ENCODE results near the gene CCDC9B.

The CCDC9B gene

DNA sequence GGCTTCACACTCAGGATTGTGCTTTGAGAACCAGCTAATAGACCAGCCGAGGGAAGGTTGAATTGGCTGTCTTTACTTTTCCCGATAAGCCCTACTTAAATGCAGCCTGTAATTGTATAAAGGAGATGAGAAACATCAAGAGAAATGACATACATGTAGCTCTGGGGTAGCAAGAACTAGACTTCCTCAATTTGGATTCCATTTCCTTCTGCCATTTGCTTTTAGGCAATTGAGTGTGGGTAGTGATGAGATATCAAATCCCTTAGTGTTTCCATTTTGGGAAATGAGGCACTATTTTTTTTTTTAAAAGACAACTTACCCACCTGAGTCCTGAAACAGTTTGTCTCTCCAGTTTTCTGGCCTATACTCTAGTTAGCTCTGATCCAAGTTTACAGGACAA is 15.0 kb downstream of the CCDC9B start:
- DNase-seq (ENCODE audit: low spot score): no peak
- TF ChIP-seq, protein P1, sequence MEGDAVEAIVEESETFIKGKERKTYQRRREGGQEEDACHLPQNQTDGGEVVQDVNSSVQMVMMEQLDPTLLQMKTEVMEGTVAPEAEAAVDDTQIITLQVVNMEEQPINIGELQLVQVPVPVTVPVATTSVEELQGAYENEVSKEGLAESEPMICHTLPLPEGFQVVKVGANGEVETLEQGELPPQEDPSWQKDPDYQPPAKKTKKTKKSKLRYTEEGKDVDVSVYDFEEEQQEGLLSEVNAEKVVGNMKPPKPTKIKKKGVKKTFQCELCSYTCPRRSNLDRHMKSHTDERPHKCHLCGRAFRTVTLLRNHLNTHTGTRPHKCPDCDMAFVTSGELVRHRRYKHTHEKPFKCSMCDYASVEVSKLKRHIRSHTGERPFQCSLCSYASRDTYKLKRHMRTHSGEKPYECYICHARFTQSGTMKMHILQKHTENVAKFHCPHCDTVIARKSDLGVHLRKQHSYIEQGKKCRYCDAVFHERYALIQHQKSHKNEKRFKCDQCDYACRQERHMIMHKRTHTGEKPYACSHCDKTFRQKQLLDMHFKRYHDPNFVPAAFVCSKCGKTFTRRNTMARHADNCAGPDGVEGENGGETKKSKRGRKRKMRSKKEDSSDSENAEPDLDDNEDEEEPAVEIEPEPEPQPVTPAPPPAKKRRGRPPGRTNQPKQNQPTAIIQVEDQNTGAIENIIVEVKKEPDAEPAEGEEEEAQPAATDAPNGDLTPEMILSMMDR (IDR thresholded peaks at IDR 0.05; ENCODE audit: borderline replicate concordance, control extremely low read depth, extremely low read depth, insufficient read depth, missing control alignments): no peak
- in situ Hi-C loops (cut with MboI; ENCODE audit: low sequenced_read_pairs, unreplicated experiment): no loop called here

DNA sequence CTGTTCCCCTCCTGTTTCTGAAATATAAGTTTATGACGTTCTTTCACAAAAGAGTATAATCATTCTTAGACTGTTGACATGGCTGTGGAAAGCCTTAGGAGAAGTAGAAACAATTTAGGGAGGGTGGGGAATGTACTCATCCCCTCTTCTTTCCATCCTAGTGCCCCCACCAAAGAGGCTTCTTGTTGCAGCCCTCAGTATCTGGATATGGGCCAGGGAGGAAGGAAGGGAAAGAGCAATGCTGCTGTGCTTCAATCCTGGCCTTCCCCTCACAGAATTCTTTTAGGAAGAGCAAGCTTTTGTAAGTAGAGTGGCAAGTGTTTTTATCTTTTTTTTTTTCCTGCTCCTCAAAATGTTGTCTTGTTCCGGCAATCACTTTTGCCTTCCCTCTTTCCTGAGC is 15.6 kb downstream of the CCDC9B start:
- TF ChIP-seq, protein P1 (IDR thresholded peaks at IDR 0.05; ENCODE audit: borderline replicate concordance, control extremely low read depth, extremely low read depth, insufficient read depth, missing control alignments): no peak
- in situ Hi-C loops (cut with MboI; ENCODE audit: low sequenced_read_pairs, unreplicated experiment): no loop called here
- DNase-seq (ENCODE audit: low spot score): no peak

DNA sequence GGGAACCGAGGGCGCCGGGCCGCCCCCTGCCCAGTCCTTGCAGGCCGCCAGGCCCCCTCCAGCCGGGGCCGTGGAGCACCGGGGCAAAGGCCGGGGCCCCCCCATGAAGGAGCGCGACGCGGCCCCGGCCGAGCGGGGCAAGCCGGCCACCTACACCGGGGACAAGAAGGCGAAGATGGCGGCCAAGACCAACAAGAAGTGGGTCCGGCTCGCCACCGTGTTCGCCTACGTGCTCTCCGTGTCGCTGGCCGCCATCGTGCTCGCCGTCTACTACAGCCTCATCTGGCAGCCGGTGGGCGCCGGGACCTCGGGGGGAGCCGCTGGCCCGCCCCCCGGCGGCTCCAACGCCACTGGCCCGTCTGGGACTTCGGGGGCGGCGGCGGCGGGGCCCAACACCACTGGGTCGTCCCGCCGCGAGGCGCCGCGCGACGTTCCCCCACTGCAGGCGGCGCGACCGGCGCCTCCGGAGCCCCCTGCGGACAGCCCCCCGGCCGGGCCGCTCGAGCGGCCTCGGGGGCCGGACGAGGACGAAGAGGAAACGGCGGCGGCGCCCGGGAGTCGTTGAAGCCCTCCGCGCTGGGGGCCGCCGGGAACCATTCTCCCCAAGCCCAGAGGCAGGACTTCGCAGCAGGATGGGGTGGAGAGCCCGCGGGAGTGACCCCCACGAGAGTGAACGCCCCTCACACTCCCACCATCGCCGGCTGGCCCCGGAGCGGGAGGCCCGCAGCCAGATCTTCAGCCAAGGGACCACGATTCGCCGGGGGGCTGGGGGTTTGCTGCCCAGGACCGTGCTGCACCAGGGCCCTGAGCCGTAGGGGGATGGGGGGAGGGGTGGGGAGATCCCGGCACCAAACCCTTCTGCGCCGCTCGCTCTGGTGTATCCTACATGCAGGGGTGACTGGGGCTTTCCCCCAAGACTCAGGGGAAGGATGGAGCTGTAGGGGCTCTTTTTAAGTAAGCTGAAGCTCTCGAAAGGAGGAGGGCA is 16.5 kb downstream of the CCDC9B start:
- TF ChIP-seq, protein P1 (IDR thresholded peaks at IDR 0.05; ENCODE audit: borderline replicate concordance, control extremely low read depth, extremely low read depth, insufficient read depth, missing control alignments): no peak
- in situ Hi-C loops (cut with MboI; ENCODE audit: low sequenced_read_pairs, unreplicated experiment): no loop called here
- DNase-seq (ENCODE audit: low spot score): peak; percentile 59

DNA sequence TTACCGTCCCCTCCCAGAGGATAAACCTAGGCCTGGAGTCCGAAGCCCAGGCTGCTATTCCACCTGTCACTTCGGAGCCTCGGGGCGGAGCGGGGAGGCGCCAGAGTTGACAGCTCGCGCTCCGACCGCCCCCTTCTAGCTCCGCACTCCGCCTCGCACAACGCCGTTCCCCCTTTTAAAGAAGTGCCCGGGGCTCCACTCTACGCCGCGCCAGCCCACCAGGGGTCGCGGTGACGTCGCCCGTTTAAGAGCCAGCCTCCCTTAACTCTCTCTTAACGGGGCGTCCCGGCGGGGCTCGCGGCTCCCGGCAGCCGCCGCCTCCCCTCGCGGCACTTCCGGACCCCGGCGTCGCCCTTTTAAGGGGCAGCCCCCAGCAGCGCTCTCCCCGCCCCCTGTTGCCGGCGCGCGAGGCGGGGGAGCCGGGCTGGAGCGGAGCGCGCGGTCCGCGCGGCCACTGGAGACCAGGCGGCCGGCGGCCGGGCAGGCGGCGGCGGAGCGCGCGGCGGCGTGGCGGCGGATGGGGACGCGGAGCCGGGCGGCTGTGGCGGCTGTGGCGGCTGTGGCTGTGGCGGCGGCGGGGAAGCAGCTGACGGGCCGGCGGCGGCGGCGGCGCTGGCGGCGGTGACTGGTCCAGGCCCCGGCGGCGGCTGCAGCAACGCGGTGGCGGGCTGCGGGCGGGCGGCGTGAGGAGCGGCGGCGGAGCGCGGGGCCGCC is 17.3 kb downstream of the CCDC9B start, which contains the start of gene INAFM2:
TSS of gene INAFM2 (plus strand) at position 454 of the 714 bp plus-strand sequence. CDS start 364 bp downstream, outside the sequence.
- TF ChIP-seq, protein P1 (IDR thresholded peaks at IDR 0.05; ENCODE audit: borderline replicate concordance, control extremely low read depth, extremely low read depth, insufficient read depth, missing control alignments): peak; percentile 40
- in situ Hi-C loops (cut with MboI; ENCODE audit: low sequenced_read_pairs, unreplicated experiment): no loop called here
- peak; percentile 98 for DNase-seq (ENCODE audit: low spot score)

DNA sequence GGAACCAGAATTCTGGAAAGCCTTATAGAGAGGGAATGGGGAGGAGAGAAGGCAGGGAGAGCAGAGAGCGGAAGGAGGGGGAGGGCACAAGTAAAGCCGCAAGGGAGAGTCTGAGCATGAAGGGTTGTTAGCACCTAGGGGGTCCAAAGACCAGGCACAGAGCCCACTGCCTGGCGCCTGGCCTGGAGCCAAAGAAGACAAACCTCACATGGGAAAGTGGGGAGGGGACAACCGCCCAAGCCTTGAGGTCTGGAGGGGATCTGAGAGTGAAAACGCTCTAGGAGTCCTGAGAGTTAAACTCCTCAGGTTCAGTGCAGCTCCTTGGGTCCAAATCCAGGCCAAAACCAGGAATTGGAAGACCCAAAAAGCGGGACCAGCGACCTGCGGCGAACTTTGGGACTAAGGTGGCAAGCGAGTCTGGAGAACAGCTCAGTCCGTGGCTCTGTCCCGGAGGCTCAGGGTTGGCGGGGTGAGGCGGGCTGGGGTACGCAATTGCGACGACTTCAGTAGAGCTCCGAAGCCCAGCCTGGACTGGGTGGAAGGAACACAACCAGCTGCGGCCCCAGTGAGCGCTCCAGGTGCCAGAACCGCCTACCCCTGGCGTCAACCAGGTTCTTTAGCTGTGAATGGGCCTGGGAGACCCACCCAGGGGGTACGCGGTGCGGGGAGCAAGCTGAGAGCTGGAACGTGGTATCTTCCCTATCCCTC is 18.1 kb downstream of the CCDC9B start:
- TF ChIP-seq, protein P1 (IDR thresholded peaks at IDR 0.05; ENCODE audit: borderline replicate concordance, control extremely low read depth, extremely low read depth, insufficient read depth, missing control alignments): no peak
- no peak for DNase-seq (ENCODE audit: low spot score)
- in situ Hi-C loops (cut with MboI; ENCODE audit: low sequenced_read_pairs, unreplicated experiment): no loop called here

DNA sequence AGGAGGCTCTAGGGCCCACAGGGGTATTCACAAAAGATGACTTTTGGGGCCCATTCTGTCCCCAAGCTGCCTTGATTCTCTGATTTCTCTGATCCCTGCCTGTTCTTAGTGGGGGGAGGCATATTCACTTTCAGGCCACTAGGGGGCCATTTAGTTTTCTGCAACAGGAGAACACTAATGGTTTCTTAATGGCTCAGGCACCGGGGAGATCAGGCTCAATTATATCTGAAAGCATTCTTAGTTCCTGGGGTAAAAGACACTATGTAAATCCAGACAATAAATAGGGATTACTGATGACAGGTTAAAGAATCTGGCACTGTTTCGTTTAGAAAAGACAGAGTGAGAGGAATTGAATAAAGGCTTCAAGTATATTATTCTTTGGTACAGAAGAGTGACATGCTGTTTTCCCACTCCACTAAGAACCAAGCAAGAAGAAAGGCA is 19.8 kb downstream of the CCDC9B start:
- peak; percentile 76 for DNase-seq (ENCODE audit: low spot score)
- TF ChIP-seq, protein P1 (IDR thresholded peaks at IDR 0.05; ENCODE audit: borderline replicate concordance, control extremely low read depth, extremely low read depth, insufficient read depth, missing control alignments): peak; percentile 82
- in situ Hi-C loops (cut with MboI; ENCODE audit: low sequenced_read_pairs, unreplicated experiment): no loop called here
